ENCODE data around the gene NEMP2. TPM values are rescaled to one million over a fixed set of nuclear protein-coding genes. Genes with fewer than 3 reads are reported as not detected.

Gene NEMP2
- total and polyA plus RNA-seq, 2 of the 4 experiments (the other 2 are of a cell fraction) = 1.1 to 1.3 TPM

GRCh38 chr2:190546734-190547133, 12.2 kb upstream of the NEMP2 start:
- no peak for DNase-seq
- no TSS peak for BruUV-seq (replicated peaks)
- no peaks in the 10 kb centered on the region for H3K36me3 ChIP-seq (ENCODE audit: control insufficient read depth, insufficient read depth, low read length)
- no peak overlapping the region for H3K27ac ChIP-seq (ENCODE audit: insufficient read depth, low read length)
- H3K79me1 ChIP-seq (ENCODE audit: low read depth in 1 of 2, low read length in 2 of 2) = no peaks in the 10 kb centered on the region
- no peak overlapping the region for H3K14ac ChIP-seq (replicated peaks; ENCODE audit: low read depth, low read length)
- H3K56ac ChIP-seq (ENCODE audit: extremely low read depth, insufficient read depth, low read length) = no peak overlapping the region
- intact Hi-C loops (cut with micrococcal nuclease) = no loop called here
- no peak overlapping the region for H2AFZ ChIP-seq (replicated peaks; ENCODE audit: low read length, poor library complexity)
- H3K9me1 ChIP-seq (ENCODE audit: insufficient read depth, low read length) = no peaks in the 10 kb centered on the region
- H3K9me3 ChIP-seq (ENCODE audit: control insufficient read depth, insufficient read depth, low read length) = no peaks in the 10 kb centered on the region
- TF ChIP-seq RCOR1 (IDR thresholded peaks at IDR 0.05; ENCODE audit: insufficient replicate concordance, low read length) (no peak), RFX5 (IDR thresholded peaks at IDR 0.05; ENCODE audit: low read depth, low read length) (no peak), POLR2A (IDR thresholded peaks at IDR 0.05; ENCODE audit: low read depth, low read length) (no peak), RAD21 (IDR thresholded peaks at IDR 0.05; ENCODE audit: low read length) (no peak), CHD1 (IDR thresholded peaks at IDR 0.05; ENCODE audit: low read depth, low read length) (no peak), SMC3 (IDR thresholded peaks at IDR 0.05; ENCODE audit: low read depth, low read length) (no peak), USF2 (IDR thresholded peaks at IDR 0.05; ENCODE audit: low read depth, low read length) (no peak), FOS (IDR thresholded peaks at IDR 0.05; ENCODE audit: low read depth, low read length) (no peak), CEBPB (IDR thresholded peaks at IDR 0.05; ENCODE audit: low read depth, low read length) (no peak), MAFK (IDR thresholded peaks at IDR 0.05; ENCODE audit: low read depth, low read length) (no peak), MXI1 (IDR thresholded peaks at IDR 0.05; ENCODE audit: borderline replicate concordance, low read depth, low read length) (no peak), MAZ (IDR thresholded peaks at IDR 0.05; ENCODE audit: borderline replicate concordance, low read depth, low read length) (no peak), BHLHE40 (IDR thresholded peaks at IDR 0.05; ENCODE audit: low read depth, low read length) (no peak), NFE2L2 (IDR thresholded peaks at IDR 0.05; ENCODE audit: low read depth, low read length) (no peak)
- TF ChIP-seq, protein P1, sequence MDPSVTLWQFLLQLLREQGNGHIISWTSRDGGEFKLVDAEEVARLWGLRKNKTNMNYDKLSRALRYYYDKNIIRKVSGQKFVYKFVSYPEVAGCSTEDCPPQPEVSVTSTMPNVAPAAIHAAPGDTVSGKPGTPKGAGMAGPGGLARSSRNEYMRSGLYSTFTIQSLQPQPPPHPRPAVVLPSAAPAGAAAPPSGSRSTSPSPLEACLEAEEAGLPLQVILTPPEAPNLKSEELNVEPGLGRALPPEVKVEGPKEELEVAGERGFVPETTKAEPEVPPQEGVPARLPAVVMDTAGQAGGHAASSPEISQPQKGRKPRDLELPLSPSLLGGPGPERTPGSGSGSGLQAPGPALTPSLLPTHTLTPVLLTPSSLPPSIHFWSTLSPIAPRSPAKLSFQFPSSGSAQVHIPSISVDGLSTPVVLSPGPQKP (IDR thresholded peaks at IDR 0.05; ENCODE audit: borderline replicate concordance, low read depth, low read length) = no peak
- TF ChIP-seq, protein P2, sequence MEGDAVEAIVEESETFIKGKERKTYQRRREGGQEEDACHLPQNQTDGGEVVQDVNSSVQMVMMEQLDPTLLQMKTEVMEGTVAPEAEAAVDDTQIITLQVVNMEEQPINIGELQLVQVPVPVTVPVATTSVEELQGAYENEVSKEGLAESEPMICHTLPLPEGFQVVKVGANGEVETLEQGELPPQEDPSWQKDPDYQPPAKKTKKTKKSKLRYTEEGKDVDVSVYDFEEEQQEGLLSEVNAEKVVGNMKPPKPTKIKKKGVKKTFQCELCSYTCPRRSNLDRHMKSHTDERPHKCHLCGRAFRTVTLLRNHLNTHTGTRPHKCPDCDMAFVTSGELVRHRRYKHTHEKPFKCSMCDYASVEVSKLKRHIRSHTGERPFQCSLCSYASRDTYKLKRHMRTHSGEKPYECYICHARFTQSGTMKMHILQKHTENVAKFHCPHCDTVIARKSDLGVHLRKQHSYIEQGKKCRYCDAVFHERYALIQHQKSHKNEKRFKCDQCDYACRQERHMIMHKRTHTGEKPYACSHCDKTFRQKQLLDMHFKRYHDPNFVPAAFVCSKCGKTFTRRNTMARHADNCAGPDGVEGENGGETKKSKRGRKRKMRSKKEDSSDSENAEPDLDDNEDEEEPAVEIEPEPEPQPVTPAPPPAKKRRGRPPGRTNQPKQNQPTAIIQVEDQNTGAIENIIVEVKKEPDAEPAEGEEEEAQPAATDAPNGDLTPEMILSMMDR (conservative IDR thresholded peaks at IDR 0.05; ENCODE audit: low read depth, low read length) = no peak
- H3K23ac ChIP-seq (ENCODE audit: low read depth, low read length) = no peak overlapping the region
- H3K4me3 ChIP-seq (ENCODE audit: insufficient read depth, low read depth, low read length) = no peak overlapping the region
- H3K9ac ChIP-seq (ENCODE audit: low read depth, low read length) = no peak overlapping the region
- H4K5ac ChIP-seq (ENCODE audit: low read depth, low read length) = no peak overlapping the region
- no peak overlapping the region for H4K8ac ChIP-seq (ENCODE audit: low read depth in 2 of 2, low read length in 2 of 2)
- H3K27me3 ChIP-seq (ENCODE audit: control insufficient read depth, insufficient read depth, low read length) = no peaks in the 10 kb centered on the region
- ChIA-PET POLR2A (ENCODE audit: unreplicated experiment) (no interaction called here), CTCF (no interaction called here)
- H3K4me1 ChIP-seq (ENCODE audit: control insufficient read depth, insufficient read depth, low read length) = no peaks in the 10 kb centered on the region
- no peaks in the 10 kb centered on the region for H4K20me1 ChIP-seq (ENCODE audit: insufficient read depth, low read length)
- no peak overlapping the region for H2AK9ac ChIP-seq (replicated peaks; ENCODE audit: low read depth, low read length, poor library complexity)
- no peak overlapping the region for H2AK5ac ChIP-seq (ENCODE audit: low read depth, low read length)
- no peak overlapping the region for H3K4ac ChIP-seq (ENCODE audit: low read depth, low read length)
- in situ Hi-C loops (cut with MboI; ENCODE audit: low sequenced_read_pairs) = no loop called here
- H3K4me2 ChIP-seq (ENCODE audit: low read depth, low read length) = no peak overlapping the region
- no peak overlapping the region for H2BK120ac ChIP-seq (ENCODE audit: low read depth, low read length)
- ATAC-seq (ENCODE audit: low read depth) = no peak
- no peak overlapping the region for H3K18ac ChIP-seq (ENCODE audit: low read depth, low read length)
- H2BK5ac ChIP-seq (ENCODE audit: low read depth, low read length, poor library complexity, severe bottlenecking) = no peak overlapping the region
- no peak overlapping the region for H2BK15ac ChIP-seq (ENCODE audit: low read depth, low read length)
- H4K91ac ChIP-seq (ENCODE audit: insufficient read depth, low read depth, low read length) = no peak overlapping the region
- no peak overlapping the region for H2BK20ac ChIP-seq (ENCODE audit: low read depth, low read length)
- WGBS, 2 experiments (ENCODE audit: extremely low coverage in 2 of 2, insufficient read length in 1 of 2) = no CpG with 5 or more reads among the region's 3 CpGs
- dilution Hi-C loops (cut with HindIII; ENCODE audit: low sequenced_read_pairs, unreplicated experiment) = no loop called here
